GM18499 (cell line): ENCODE measurements around the gene SPRN.
"Not testable (repeated sequence)": the region's sequence is repeated elsewhere in the genome, so short reads cannot be mapped to it uniquely, and the experiment has no call there.

Experiments
- ATAC-seq: cut with Tn5 transposase; IDR thresholded peaks from one replicate; pipeline ENCODE4 v1.9.1; 2021; ENCODE audit warnings: moderate number of reproducible peaks; ENCODE audit not compliant: insufficient read depth, unreplicated experiment

The SPRN gene

GRCh38 chr10:133441356-133441755 lies 16.9 kb upstream of the SPRN start:
- ATAC-seq, result not testable (repeated sequence)

- ATAC-seq, result no peak
Measured at GRCh38 chr10:133440633-133441285, 16.3 kb upstream of the SPRN start.

- ATAC-seq, result no peak
Measured at GRCh38 chr10:133439517-133440461, 15.4 kb upstream of the SPRN start.

- ATAC-seq, result no peak
Measured at GRCh38 chr10:133438711-133439273, 14.4 kb upstream of the SPRN start.

GRCh38 chr10:133432789-133433188 lies 8.4 kb upstream of the SPRN start:
- not testable (repeated sequence) for ATAC-seq

GRCh38 chr10:133431888-133432613 lies 7.6 kb upstream of the SPRN start:
- not testable (repeated sequence) for ATAC-seq

GRCh38 chr10:133429571-133429970 lies 5.1 kb upstream of the SPRN start:
- not testable (repeated sequence) for ATAC-seq

GRCh38 chr10:133424102-133424501 lies 323 bp downstream of the SPRN start:
- ATAC-seq, result not testable (repeated sequence)

GRCh38 chr10:133422807-133423771 lies 1.3 kb downstream of the SPRN start:
- no peak for ATAC-seq

GRCh38 chr10:133422223-133422806 lies 2.1 kb downstream of the SPRN start:
- no peak for ATAC-seq

- ATAC-seq, result no peak
Measured at GRCh38 chr10:133421336-133422222, 2.8 kb downstream of the SPRN start.

- ATAC-seq, result no peak
Measured at GRCh38 chr10:133420579-133420978, 3.8 kb downstream of the SPRN start.

GRCh38 chr10:133420028-133420427 lies 4.4 kb downstream of the SPRN start:
- ATAC-seq, result no peak

GRCh38 chr10:133419211-133419950 lies 5.0 kb downstream of the SPRN start:
- no peak for ATAC-seq

- no peak for ATAC-seq
Measured at GRCh38 chr10:133418289-133418993, 6.0 kb downstream of the SPRN start.

GRCh38 chr10:133415752-133416151 lies 8.7 kb downstream of the SPRN start:
- no peak for ATAC-seq

- not testable (repeated sequence) for ATAC-seq
Measured at GRCh38 chr10:133414401-133414800, 10.0 kb downstream of the SPRN start.
